ENCODE measurements around the gene PUDP. TPM values are rescaled to one million over a fixed set of nuclear protein-coding genes. Genes with fewer than 3 reads are reported as not detected.

PUDP gene
- polyA plus RNA-seq, 2 donors = 3.2 to 8.8 TPM

DNA sequence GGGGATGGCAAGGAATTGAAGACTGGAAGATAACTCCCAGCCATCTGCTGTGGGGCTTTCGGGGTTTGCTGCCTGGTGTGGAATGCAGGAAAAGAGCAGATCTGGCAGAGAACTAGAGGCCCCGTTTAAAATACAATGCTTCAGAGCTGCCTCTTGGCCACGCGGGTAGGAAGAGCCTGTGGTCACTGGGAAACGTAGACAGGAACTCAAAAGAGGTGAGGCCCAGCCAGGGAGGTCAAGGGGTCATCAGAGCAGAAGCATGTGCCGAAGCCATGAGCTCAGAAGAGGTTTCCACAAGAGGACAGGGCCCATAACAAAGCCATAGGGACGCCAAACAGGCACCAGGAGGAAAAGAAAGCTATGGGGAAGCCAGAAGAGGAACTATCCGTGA is 14.9 kb downstream of the PUDP start:
- Histone ChIP-seq H3K4me3 (ENCODE audit: low read depth in 1 of 2, low read length in 2 of 2) (no peak overlapping the region), H3K9me3 (ENCODE audit: control insufficient read depth in 2 of 2, insufficient read depth in 1 of 2, low read depth in 1 of 2, low read length in 1 of 2) (no peaks in the 10 kb centered on the region), H3K27me3 (ENCODE audit: control insufficient read depth in 1 of 2, insufficient read depth in 2 of 2, low read length in 2 of 2) (no peaks in the 10 kb centered on the region), H3K4me1 (ENCODE audit: control insufficient read depth in 2 of 2, insufficient read depth in 2 of 2, low read length in 1 of 2) (peaks cover 2 to 5% of the 10 kb centered on the region in 2 donors), H3K27ac (ENCODE audit: low read depth in 2 of 2, low read length in 1 of 2) (peak overlapping the region; percentile 70 to 81), H3K36me3 (ENCODE audit: control insufficient read depth in 2 of 2, insufficient read depth in 2 of 2, low read length in 1 of 2) (no peaks in the 10 kb centered on the region)
- WGBS, 2 donors = 40 to 56% methylated on average over 8 of the region's 8 CpGs

DNA sequence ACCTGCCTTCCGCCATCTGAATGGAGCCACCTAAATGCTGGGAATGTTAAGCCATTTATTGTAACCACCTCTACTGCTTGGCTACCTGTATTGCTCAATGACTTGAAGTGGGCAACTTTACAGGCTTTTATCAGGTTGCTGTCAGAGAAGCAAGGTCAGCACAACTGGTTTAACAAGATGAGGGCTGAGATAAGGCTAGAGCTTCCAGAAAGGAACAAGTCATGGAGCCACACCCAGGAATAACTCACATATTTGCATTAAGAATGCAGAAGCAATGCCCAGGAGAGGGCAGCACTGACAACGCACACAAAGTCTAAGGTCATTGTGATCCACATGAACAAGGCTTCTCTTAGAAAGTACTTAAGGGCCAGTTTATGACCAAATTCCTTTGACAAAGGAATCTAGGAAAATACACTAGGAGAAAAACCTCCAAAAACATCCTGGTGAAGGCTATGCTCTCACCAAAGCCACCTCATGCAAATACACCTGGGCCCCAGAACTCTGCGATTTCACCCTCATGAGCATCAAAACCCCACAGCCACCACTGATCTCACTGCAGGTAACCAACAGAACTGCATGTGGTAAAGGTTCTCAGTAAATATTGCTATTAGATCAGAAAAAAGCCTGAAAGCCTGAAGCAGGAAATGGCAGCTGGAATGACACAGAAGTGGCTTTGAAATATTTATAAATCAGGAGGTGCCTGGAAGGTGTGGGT is 15.5 kb downstream of the PUDP start:
- H3K9me3 ChIP-seq (ENCODE audit: control insufficient read depth in 2 of 2, insufficient read depth in 1 of 2, low read depth in 1 of 2, low read length in 1 of 2) = no peaks in the 10 kb centered on the region

DNA sequence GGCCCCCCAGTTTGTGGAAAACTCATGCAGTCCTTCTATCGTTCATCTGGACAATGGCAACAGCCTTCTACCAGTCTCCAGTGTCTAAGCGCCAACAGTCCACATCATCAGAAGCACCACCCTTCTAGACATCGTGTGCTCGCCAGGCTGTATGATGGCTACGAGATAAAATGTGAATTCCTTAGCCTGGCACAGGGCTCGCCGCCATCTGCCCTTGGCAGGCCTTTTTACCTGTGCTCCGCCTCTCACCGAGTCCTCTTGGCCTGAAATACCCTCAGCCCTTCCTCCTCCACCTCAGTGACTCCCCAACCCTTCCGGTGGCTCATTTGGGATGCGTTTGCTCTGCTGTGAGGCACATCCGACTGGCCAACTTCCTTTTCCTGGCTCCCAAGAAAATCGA is 16.3 kb downstream of the PUDP start:
- WGBS, 2 donors = 83 to 86% methylated on average over 13 of the region's 13 CpGs
- Histone ChIP-seq H3K4me3 (ENCODE audit: low read depth in 1 of 2, low read length in 2 of 2) (no peak overlapping the region), H3K27me3 (ENCODE audit: control insufficient read depth in 1 of 2, insufficient read depth in 2 of 2, low read length in 2 of 2) (no peaks in the 10 kb centered on the region), H3K4me1 (ENCODE audit: control insufficient read depth in 2 of 2, insufficient read depth in 2 of 2, low read length in 1 of 2) (peaks cover 2 to 5% of the 10 kb centered on the region in 2 donors), H3K9me3 (ENCODE audit: control insufficient read depth in 2 of 2, insufficient read depth in 1 of 2, low read depth in 1 of 2, low read length in 1 of 2) (no peaks in the 10 kb centered on the region), H3K27ac (ENCODE audit: low read depth in 2 of 2, low read length in 1 of 2) (peak overlapping the region in 1 of 2 donors; percentile 13), H3K36me3 (ENCODE audit: control insufficient read depth in 2 of 2, insufficient read depth in 2 of 2, low read length in 1 of 2) (no peaks in the 10 kb centered on the region)

More for the DNA sequence above, 15.5 kb downstream of the PUDP start:
- H3K36me3 ChIP-seq (ENCODE audit: control insufficient read depth in 2 of 2, insufficient read depth in 2 of 2, low read length in 1 of 2) = no peaks in the 10 kb centered on the region
- no peak overlapping the region for H3K4me3 ChIP-seq (ENCODE audit: low read depth in 1 of 2, low read length in 2 of 2)
- 67 to 70% methylated on average over 3 of the region's 3 CpGs for WGBS, 2 donors
- peak overlapping the region; percentile 70 to 81 for H3K27ac ChIP-seq (ENCODE audit: low read depth in 2 of 2, low read length in 1 of 2)
- no peaks in the 10 kb centered on the region for H3K27me3 ChIP-seq (ENCODE audit: control insufficient read depth in 1 of 2, insufficient read depth in 2 of 2, low read length in 2 of 2)
- peaks cover 2 to 5% of the 10 kb centered on the region in 2 donors for H3K4me1 ChIP-seq (ENCODE audit: control insufficient read depth in 2 of 2, insufficient read depth in 2 of 2, low read length in 1 of 2)

DNA sequence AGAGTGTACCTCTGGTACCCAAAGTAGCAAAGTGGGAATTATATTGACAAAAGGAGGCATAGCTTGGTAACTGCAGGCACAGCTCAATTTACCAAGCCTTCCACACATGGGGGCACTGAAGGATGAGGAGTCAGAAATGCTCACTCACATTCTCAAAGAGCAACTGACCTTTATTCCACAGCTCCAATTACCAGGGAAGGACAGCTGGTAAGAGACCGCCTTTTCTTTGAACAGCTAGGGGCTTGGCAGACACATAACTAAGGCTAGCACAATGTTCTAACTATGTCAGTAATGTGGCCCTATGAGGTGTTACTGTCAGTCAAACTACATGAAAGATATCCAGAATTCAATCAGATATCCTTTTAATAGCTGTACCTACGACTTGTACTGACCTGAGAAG is 20.9 kb downstream of the PUDP start:
- Histone ChIP-seq H3K4me1 (ENCODE audit: control insufficient read depth in 2 of 2, insufficient read depth in 2 of 2, low read length in 1 of 2) (no peaks in the 10 kb centered on the region), H3K36me3 (ENCODE audit: control insufficient read depth in 2 of 2, insufficient read depth in 2 of 2, low read length in 1 of 2) (no peaks in the 10 kb centered on the region)
- 89 to 95% methylated on average over 2 of the region's 2 CpGs for WGBS, 2 donors

DNA sequence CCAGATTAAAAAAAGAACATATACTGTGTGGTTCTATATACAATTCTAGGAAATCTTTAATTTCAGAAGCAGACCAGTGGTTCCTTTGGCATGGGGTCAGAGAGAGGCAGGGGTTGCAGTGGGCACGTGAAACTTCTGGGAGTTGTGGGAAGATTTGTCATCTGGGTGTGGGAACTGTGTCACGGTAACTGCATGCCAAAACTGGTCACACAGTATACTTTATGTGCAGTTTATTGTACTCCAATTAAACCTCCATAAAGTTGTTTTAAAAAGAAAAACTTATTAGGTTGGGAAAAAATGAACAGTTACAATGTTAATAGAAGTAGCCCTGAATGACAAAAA is 27.1 kb downstream of the PUDP start:
- 27 to 31% methylated on average over 2 of the region's 2 CpGs for WGBS, 2 donors
- H3K36me3 ChIP-seq (ENCODE audit: control insufficient read depth in 2 of 2, insufficient read depth in 2 of 2, low read length in 1 of 2) = no peaks in the 10 kb centered on the region
- H3K27ac ChIP-seq (ENCODE audit: low read depth in 2 of 2, low read length in 1 of 2) = no peak overlapping the region
- H3K27me3 ChIP-seq (ENCODE audit: control insufficient read depth in 1 of 2, insufficient read depth in 2 of 2, low read length in 2 of 2) = no peaks in the 10 kb centered on the region
- no peaks in the 10 kb centered on the region for H3K9me3 ChIP-seq (ENCODE audit: control insufficient read depth in 2 of 2, insufficient read depth in 1 of 2, low read depth in 1 of 2, low read length in 1 of 2)
- H3K4me1 ChIP-seq (ENCODE audit: control insufficient read depth in 2 of 2, insufficient read depth in 2 of 2, low read length in 1 of 2) = peaks cover 2 to 4% of the 10 kb centered on the region in 2 donors
- no peak overlapping the region for H3K4me3 ChIP-seq (ENCODE audit: low read depth in 1 of 2, low read length in 2 of 2)

More for the DNA sequence above, 20.9 kb downstream of the PUDP start:
- Histone ChIP-seq H3K27me3 (ENCODE audit: control insufficient read depth in 1 of 2, insufficient read depth in 2 of 2, low read length in 2 of 2) (no peaks in the 10 kb centered on the region), H3K9me3 (ENCODE audit: control insufficient read depth in 2 of 2, insufficient read depth in 1 of 2, low read depth in 1 of 2, low read length in 1 of 2) (no peaks in the 10 kb centered on the region), H3K27ac (ENCODE audit: low read depth in 2 of 2, low read length in 1 of 2) (no peak overlapping the region), H3K4me3 (ENCODE audit: low read depth in 1 of 2, low read length in 2 of 2) (no peak overlapping the region)

DNA sequence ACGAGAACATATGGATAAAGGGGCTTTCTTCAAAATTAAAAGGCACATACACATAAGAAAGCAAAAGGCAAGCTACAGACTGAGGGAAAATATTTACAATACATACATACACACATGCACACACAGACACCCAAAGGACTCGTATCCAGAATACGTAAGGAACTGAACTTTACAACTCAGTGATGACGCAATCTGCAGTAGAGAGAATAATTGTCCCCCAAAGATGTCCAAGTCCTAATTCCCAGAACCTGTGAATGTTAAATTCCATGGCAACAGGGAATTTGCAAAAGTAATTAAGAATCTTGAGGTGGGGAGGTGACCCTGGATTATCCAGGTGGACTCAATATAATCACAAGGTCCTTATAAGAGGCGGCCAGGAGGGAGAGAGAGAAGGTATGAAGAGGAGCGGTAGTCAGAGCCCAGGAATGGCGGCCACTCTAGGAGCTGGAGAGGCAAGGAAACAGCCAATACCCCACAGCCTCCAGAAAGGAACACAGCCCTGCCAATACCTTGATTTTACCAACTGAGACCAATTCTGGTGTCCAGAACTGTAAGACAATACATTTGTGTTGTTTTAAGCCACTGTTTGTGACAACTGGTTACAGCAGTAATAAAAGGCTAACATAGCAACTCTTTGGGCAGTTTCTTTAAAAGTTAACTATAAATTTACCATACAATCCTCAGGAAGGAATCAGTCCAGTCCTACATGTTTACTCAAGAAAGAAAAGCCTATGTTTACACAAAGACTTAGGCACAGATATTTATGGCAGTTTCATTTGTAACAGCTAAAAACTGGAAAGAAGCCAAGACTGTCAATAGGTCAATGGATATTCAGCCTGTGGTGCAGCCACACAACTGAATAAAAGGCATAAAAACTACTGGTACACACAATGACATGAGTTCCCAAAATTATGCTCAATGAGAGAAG is 27.7 kb downstream of the PUDP start:
- no peaks in the 10 kb centered on the region for H3K27me3 ChIP-seq (ENCODE audit: control insufficient read depth in 1 of 2, insufficient read depth in 2 of 2, low read length in 2 of 2)
- H3K4me1 ChIP-seq (ENCODE audit: control insufficient read depth in 2 of 2, insufficient read depth in 2 of 2, low read length in 1 of 2) = peaks cover 2 to 4% of the 10 kb centered on the region in 2 donors
- H3K27ac ChIP-seq (ENCODE audit: low read depth in 2 of 2, low read length in 1 of 2) = peak overlapping the region; percentile 14 to 55
- H3K9me3 ChIP-seq (ENCODE audit: control insufficient read depth in 2 of 2, insufficient read depth in 1 of 2, low read depth in 1 of 2, low read length in 1 of 2) = no peaks in the 10 kb centered on the region
- H3K36me3 ChIP-seq (ENCODE audit: control insufficient read depth in 2 of 2, insufficient read depth in 2 of 2, low read length in 1 of 2) = no peaks in the 10 kb centered on the region
- WGBS, 2 donors = 82 to 84% methylated on average over 7 of the region's 7 CpGs
- no peak overlapping the region for H3K4me3 ChIP-seq (ENCODE audit: low read depth in 1 of 2, low read length in 2 of 2)

DNA sequence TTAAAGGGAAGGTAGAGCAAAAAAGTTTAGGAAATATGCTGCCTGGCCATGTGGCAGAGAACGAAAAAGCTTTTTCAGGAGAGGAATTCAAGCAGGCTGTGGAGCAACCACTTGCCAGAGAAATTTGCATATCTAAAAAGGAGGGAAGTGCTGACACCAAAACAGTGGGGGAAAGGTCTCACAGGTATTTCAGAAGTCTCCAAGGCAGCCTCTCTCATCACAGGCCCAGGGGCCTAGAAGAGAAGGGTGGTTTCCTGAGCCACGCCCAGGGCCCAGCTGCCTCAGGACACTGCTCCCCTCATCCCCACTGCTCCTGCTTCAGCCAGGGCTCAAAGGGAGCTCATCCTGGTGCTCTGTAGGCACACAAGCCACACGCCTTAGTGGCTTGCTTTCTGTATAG is 30.4 kb downstream of the PUDP start:
- no peak overlapping the region for H3K27ac ChIP-seq (ENCODE audit: low read depth in 2 of 2, low read length in 1 of 2)
- peaks cover 2 to 4% of the 10 kb centered on the region in 2 donors for H3K4me1 ChIP-seq (ENCODE audit: control insufficient read depth in 2 of 2, insufficient read depth in 2 of 2, low read length in 1 of 2)
- H3K27me3 ChIP-seq (ENCODE audit: control insufficient read depth in 1 of 2, insufficient read depth in 2 of 2, low read length in 2 of 2) = no peaks in the 10 kb centered on the region
- H3K4me3 ChIP-seq (ENCODE audit: low read depth in 1 of 2, low read length in 2 of 2) = no peak overlapping the region
- no peaks in the 10 kb centered on the region for H3K9me3 ChIP-seq (ENCODE audit: control insufficient read depth in 2 of 2, insufficient read depth in 1 of 2, low read depth in 1 of 2, low read length in 1 of 2)
- H3K36me3 ChIP-seq (ENCODE audit: control insufficient read depth in 2 of 2, insufficient read depth in 2 of 2, low read length in 1 of 2) = no peaks in the 10 kb centered on the region
- 94 to 96% methylated on average over 3 of the region's 3 CpGs for WGBS, 2 donors

DNA sequence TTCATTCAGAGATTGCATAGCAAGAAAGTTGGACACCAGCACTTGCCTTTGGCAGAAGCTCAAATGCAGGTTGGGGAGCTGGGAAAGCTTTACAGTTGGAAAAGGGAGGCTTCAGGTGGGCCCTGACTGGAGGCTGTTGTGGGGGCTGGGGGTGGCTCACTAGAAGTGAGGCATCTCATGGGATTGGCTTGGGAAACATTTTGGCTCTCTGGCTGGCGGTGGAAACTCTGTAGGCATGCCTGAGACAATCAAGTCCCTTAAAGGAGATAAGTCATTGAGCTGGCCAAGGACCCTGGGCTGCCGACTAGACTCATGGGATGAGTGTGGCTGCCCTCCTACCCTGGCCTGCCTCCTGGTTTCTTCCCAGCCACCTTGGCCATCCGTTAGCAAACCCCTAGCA is 31.9 kb downstream of the PUDP start:
- no peak overlapping the region for H3K27ac ChIP-seq (ENCODE audit: low read depth in 2 of 2, low read length in 1 of 2)
- H3K36me3 ChIP-seq (ENCODE audit: control insufficient read depth in 2 of 2, insufficient read depth in 2 of 2, low read length in 1 of 2) = no peaks in the 10 kb centered on the region
- 87% methylated on average over 3 of the region's 3 CpGs for WGBS, 2 donors
- H3K4me3 ChIP-seq (ENCODE audit: low read depth in 1 of 2, low read length in 2 of 2) = no peak overlapping the region
- H3K4me1 ChIP-seq (ENCODE audit: control insufficient read depth in 2 of 2, insufficient read depth in 2 of 2, low read length in 1 of 2) = peaks cover 0 to 2% of the 10 kb centered on the region in 2 donors
- no peaks in the 10 kb centered on the region for H3K27me3 ChIP-seq (ENCODE audit: control insufficient read depth in 1 of 2, insufficient read depth in 2 of 2, low read length in 2 of 2)
- no peaks in the 10 kb centered on the region for H3K9me3 ChIP-seq (ENCODE audit: control insufficient read depth in 2 of 2, insufficient read depth in 1 of 2, low read depth in 1 of 2, low read length in 1 of 2)

DNA sequence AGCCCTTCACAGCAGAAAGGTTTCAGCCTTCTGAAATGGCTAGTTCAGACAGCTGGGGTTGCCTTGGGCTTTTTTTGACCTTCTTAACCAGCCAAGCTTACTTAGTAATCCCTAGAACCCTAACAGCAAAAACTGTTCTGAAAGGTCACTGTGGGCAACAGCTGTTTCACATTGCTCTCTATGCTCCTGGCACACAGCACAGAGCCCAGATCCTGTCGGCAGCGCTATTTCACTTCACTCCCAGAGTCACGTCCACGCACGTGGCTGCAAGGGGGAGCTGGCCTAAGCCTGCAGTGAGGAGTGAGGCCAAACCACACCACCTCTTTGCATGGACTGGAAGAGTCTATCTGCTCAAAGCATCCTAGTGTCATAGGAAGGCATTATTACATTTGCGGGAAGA is 32.4 kb downstream of the PUDP start:
- Histone ChIP-seq H3K27me3 (ENCODE audit: control insufficient read depth in 1 of 2, insufficient read depth in 2 of 2, low read length in 2 of 2) (no peaks in the 10 kb centered on the region), H3K36me3 (ENCODE audit: control insufficient read depth in 2 of 2, insufficient read depth in 2 of 2, low read length in 1 of 2) (no peaks in the 10 kb centered on the region), H3K4me1 (ENCODE audit: control insufficient read depth in 2 of 2, insufficient read depth in 2 of 2, low read length in 1 of 2) (peaks cover 2% of the 10 kb centered on the region in 2 donors), H3K9me3 (ENCODE audit: control insufficient read depth in 2 of 2, insufficient read depth in 1 of 2, low read depth in 1 of 2, low read length in 1 of 2) (no peaks in the 10 kb centered on the region), H3K27ac (ENCODE audit: low read depth in 2 of 2, low read length in 1 of 2) (no peak overlapping the region), H3K4me3 (ENCODE audit: low read depth in 1 of 2, low read length in 2 of 2) (no peak overlapping the region)
- 44 to 57% methylated on average over 6 of the region's 6 CpGs for WGBS, 2 donors

Measured in esophagus (tissue), 2 donors.